Ovary (tissue), 3 donors: ENCODE results near the gene FER.

ENCODE experiments used
- EP300 ChIP-seq: sonication (generic); formaldehyde crosslinking; IDR thresholded peaks from one replicate; pipeline ENCODE4 v1.6.1; 2017; ENCODE audit warnings: antibody characterized with exemption
- POLR2A ChIP-seq: fragments of 450-650 bp; IDR thresholded peaks from one replicate; pipeline ENCODE4 v1.6.1; 2017; ENCODE audit warnings: antibody characterized with exemption, mild to moderate bottlenecking, moderate library complexity
- TF ChIP-seq, protein P1 (sequence below), 3 donors: fragments of 450-650 bp in 2 of 3; fragments of 200-600 bp in 1 of 3; IDR thresholded peaks; one replicate each; pipeline versions ENCODE4 v1.5.1 to v1.8.0; 2016 to 2022; ENCODE audit warnings: antibody characterized with exemption in 3 of 3, mild to moderate bottlenecking in 1 of 3
- donor health status: DM: no; HTN: no; CAD: no.

DNA sequence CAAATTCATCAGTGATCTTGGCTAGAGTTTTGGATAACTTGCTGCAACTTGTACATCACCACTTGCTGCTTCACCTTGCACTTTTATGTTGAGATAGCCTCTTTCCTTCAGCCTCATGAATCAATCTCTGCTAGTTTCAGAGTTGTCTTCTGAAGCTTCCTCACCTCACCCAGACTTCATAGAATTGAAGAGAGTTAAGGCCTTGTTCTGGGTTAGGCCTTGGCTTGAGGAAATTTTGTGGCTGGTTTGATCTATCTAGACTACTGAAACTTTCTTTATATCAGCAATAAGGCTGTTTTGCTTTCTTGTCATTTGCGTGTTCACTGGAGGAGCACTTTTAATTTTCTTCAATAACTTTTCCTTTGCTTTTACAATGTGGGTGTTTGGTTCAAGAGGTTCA, 12.8 kb downstream of the FER start:
- TF ChIP-seq EP300: no peak
- no peak for TF ChIP-seq POLR2A
- TF ChIP-seq, protein P1, sequence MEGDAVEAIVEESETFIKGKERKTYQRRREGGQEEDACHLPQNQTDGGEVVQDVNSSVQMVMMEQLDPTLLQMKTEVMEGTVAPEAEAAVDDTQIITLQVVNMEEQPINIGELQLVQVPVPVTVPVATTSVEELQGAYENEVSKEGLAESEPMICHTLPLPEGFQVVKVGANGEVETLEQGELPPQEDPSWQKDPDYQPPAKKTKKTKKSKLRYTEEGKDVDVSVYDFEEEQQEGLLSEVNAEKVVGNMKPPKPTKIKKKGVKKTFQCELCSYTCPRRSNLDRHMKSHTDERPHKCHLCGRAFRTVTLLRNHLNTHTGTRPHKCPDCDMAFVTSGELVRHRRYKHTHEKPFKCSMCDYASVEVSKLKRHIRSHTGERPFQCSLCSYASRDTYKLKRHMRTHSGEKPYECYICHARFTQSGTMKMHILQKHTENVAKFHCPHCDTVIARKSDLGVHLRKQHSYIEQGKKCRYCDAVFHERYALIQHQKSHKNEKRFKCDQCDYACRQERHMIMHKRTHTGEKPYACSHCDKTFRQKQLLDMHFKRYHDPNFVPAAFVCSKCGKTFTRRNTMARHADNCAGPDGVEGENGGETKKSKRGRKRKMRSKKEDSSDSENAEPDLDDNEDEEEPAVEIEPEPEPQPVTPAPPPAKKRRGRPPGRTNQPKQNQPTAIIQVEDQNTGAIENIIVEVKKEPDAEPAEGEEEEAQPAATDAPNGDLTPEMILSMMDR (IDR thresholded peaks at IDR 0.05): no peak
